GM19025 (cell line): ENCODE data around the gene MRPL10.
"Not testable (repeated sequence)": the region's sequence is repeated elsewhere in the genome, so short reads cannot be mapped to it uniquely, and the experiment has no call there.

Experiments
- ATAC-seq: cut with Tn5 transposase; IDR thresholded peaks from one replicate; pipeline ENCODE4 v1.9.1; 2021; ENCODE audit warnings: mild to moderate bottlenecking, low read depth, moderate library complexity; ENCODE audit not compliant: unreplicated experiment

Gene MRPL10

DNA sequence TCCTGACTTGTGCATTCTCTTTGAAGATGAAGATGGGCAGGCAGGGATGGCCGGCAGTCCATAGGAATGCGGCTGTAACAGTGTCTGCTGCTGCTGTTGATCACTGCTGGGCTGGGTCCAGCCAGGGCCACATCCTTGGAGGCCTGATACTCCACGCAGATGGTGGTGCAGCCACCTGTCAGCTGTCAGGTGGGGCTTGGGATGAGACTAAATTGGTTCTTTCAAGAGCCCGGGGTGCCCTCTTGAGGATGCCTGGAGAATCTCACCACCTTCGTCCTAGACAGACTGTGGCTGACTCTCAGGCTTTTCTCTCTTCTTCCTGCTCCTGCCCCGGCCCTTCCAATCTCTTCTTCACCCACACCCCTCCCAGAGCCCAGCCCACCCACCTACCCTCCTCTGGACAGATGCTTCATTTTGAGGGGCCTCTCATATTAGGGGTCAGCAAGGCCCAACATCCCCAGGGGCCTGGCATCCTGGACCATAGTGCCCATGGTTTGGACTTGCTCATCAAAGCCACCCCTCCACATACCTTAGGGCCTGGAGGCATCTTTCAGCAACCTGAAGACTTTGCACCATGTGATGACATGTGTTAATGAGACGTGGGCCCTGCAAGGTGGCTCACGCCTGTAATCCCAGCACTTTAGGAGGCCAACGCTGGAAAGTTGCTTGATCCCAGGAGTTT is 28.9 kb downstream of the MRPL10 start:
- no peak for ATAC-seq

DNA sequence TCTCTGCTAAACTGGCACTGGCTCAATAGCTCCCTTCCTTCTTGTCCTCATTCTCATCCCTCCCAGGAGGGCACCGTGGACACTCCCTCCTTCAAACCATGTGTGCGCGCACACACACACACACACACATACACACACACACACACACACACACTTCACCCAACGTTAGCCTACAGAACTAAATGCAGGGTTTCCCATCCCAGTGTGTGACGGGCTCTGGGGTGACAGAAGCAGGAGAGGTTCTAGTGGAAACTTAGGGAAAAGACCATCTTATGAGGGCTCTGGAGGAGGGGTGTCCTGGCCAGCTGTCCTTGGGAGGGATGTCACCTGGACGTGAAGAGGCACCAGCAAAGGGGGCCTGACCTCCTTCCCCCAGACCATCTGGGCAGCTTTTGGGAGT is 29.4 kb downstream of the MRPL10 start:
- no peak for ATAC-seq

DNA sequence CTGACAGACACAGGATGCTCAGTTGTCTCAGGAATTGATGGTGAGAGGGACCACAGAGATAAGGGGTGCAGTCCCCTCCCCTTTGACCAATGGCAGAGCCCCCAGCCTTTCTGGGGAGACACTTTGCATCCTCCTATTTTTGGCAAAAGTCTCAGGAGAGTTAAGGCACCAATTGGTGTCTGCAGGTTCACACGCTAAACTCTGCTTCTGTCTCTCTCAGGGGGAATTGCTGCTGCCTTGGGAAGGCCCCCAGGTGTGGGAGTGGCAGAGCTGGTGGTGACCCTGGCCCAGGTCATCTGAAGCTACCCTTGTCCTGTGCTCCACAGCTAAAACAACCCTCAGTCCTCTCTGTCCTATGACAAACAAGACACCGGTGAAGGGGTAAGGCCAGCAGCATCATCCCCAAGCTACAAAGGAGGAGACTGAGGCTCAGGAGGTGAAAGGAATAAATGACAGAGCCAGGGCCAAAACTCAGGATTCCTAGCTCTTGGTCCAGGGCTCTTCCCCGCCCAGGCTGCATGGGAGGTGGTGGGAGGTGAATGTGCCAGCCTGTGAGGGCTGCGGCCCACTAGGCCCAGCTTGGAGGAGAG is 30.1 kb downstream of the MRPL10 start:
- ATAC-seq: no peak

DNA sequence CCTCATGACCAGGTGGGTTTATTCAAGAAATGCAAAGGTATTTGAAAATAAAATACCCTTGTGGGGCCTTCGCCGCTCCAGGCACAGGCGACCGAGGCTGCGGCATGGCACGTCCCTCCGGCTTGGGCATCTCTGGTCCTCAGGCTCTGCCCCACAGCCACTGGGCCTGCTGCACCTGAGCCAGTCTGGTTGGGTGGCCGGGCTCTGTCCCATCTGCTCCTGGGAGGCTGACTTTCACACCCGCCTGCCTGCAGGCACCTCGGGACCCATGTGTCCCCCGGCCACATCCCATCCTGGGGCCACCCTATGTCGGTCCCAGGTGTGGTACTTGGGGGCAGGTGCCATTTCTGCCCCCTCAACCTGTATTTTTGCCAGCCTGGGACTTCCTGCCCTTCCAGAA is 30.7 kb downstream of the MRPL10 start:
- no peak for ATAC-seq

DNA sequence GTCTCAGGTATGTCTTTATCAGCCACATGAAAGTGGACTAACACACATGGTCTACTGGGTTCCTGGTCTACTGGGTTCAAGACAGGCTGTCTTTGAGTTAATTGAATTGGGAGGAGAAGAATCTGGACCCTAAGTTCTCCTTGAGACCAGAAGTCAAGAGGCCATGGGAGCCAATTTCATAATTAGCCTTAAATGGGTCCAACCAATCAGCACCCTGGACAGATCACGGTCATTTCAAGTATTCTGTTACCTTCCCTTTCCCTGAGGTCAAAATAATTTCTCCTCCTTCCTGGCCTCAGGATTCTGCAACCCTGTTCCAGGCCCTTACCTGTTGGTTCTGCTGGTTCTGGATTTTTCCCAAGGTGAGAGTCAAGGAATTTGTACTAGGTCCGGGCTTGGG is 33.5 kb downstream of the MRPL10 start:
- no peak for ATAC-seq

DNA sequence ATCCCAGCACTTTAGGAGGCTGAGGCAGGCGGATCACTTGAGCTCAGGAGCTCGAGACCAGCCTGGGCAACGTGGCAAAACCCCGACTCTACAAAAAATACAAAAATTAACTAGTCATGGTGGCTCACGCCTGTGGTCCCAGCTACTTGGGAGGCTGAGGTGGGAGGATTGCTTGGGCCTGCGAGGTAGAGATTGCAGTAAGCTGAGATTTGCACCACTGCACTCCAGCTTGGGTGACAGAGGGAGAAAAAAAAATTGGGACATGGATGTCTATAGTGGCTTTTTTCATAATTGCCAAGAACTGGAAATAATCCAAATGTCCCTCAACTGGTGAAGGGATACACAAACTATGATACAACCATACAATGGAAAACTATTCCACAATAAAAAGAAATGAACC is 38.4 kb downstream of the MRPL10 start:
- no peak for ATAC-seq

DNA sequence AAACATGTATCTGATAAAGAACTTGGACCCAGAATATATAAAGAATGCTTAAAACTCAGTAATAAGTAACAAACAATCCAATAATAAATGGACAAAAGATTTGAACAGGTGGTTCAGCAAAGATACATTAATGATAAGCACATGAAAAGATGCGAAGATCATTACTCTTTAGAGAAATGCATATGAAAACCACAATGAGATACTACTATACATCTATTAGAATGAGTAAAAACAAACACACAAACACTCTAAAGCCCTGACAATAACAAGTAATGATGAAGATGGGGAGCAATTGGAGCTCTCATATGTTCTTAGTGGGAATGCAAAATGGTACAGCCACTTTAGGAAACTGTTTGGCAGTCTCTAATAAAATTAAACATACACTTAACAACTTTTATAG is 38.9 kb downstream of the MRPL10 start:
- ATAC-seq: no peak

DNA sequence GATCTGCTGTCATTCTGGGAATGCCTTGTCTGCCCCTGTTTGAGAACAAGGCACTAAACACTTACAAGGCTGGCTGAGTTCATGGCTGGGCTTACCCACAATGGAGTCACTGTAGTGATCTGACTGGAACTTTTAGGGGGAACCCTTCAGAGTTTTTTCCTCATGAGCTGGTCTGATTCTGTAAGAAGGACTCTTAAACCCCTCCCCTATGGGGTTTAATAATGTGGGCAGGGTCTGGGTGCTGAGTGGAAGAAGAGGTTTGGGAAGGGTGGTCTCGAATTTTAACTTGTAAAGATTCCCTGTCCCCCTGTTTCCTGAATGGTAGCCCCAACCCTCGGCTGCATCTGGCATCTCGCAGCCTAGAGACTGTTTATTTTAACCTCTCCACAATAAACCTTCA is 40.3 kb downstream of the MRPL10 start:
- no peak for ATAC-seq

DNA sequence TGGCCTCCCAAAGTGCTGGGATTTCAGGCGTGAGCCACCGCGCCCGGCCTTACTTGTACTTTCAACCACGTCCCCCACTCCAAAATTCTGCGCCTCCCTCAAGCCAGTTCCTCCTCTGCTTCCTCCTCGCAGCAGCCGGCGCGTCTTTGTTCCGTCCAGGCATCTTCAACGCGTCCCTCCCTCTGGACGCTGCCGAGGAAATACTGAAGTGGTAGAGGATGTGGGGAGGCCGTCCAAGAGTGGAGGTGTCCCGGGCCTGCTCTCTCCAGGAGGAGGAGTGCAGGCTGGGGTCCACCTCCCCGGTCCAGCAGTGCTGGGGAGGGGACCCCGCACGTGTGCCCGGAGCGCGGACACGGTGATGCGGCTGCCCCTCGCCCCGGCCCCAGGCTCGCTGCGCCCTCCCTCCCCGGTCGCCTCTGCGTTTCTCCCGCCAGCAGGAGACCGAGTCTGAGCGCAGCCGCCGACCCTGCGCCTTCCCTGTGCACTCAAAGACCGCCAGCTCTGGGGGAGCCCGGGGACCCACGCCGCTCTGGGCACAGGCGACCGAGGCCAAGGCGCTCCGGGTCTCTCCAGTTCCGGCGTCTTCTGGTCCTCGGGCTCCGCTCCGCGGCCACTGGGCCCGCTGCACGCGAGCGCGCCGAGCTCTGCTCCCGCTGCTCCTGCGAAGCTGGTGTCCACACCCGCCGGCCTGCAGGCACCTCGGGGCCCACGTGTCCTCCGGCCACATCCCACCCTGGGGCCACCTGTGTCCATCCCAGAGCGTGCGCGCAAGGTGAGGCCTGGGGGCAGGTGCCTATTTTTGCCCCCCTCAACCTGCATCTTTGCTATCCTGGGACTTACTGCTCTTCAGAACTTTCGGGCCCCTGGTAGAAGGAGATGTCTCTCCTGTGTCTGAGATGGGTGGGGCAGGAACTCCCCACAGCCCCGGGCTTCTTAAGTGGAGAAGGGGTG is 41.5 kb downstream of the MRPL10 start:
- no peak for ATAC-seq

DNA sequence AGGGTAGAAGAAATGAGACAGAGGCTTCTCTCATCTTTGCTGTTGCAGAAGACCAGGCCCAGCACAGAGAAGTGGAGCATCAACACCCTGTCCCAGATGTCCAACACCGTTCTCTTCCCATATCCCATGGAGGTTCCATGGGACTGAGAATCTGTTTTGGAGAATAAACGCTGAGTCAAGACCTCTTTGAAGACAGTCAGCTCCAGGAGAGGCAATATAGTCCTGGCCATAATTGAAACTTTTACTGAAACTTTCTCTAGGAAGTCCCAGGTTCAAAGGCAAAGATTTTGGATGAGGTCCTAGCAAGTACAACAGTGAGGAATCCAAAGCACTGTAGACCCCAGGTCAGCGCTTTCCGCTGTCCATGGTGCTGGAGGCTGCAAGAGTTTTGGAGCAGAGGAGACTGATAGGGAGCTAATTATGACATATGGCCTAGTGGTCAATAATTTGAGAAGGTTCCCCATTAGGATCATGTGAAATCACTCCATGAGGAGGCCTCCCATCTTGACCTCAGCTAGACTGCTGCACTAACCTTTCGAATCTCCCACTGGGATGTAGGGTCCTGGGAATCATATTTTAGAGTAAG is 45.7 kb downstream of the MRPL10 start:
- ATAC-seq: no peak

DNA sequence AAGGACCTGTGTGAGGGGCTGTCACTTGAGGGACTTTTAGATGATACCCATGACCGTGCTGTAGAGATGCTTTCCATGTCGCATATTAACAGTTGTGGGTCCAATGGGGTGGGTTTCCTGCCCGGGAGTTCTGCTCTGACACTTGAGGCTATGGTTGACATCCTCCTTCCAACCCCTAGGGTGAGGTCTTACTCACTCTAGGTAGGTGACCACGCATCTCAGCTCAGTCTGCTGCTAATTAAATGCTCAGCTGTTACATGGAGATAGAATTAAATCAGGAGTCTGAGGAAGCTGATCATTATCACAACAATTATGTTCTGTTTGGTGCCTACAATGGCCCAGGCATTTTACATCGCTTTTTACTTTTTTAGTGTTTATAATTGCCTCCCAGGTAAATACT is 49.9 kb downstream of the MRPL10 start:
- no peak for ATAC-seq

DNA sequence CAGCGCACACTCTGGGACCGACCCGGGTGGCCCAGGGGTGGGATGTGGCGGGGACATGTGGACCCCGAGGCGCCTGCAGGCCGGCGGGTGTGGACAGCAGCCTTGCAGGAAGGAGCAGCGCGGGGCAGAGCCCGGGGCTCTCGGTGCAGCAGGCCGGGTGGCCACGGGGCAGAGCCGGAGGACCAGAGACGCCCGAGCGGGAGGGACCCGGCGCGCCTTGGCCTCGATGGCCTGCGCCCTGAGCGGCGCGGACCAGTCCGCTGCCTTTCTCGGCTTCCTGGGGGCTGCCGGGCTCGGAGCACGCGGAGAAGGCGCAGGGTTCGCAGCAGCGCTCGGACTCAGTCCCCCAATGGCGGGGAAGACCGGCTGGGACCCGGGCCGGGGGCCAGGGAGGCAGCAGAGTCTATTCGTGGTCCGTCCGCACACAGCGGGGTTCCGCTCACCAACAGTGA is 53.1 kb downstream of the MRPL10 start:
- ATAC-seq: no peak

DNA sequence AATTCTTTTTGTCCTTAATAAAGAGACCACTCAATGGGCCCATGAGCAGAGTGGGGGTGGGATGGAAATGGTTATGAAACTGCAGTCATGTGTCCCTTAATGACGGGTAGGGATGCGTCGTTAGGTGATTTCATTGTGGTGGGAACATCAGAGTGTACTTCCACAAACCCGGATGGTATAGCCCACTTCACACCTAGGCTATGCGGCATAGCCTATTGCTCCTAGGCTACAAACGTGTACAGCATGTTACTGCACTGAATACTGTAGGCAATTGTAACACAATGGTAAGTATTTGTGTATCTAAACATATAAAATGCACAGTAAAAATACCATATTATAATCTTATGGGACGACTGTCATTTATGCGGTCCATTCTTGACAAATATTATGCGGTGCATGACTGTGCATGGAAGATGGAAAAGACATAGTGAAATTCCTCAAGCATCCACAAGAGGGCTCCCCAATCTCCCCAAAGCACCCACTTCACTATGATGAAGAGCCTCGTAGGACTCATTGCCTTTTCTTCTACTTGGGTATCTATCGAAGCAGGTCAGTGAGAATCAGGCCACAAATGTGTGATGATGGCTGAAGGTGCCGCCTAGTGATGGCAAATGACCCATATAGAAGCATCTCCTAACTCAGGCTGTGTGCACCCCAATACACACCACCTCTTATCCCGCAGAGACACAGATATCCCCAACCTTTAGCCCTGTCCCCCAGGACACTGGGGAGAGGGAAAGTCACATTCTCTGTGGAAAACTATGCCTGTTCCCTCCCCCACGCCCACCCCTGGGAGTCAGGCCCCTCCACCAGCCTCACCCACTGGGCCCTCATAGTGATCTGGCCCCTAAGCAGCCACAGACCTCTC is 54.8 kb downstream of the MRPL10 start:
- no peak for ATAC-seq

DNA sequence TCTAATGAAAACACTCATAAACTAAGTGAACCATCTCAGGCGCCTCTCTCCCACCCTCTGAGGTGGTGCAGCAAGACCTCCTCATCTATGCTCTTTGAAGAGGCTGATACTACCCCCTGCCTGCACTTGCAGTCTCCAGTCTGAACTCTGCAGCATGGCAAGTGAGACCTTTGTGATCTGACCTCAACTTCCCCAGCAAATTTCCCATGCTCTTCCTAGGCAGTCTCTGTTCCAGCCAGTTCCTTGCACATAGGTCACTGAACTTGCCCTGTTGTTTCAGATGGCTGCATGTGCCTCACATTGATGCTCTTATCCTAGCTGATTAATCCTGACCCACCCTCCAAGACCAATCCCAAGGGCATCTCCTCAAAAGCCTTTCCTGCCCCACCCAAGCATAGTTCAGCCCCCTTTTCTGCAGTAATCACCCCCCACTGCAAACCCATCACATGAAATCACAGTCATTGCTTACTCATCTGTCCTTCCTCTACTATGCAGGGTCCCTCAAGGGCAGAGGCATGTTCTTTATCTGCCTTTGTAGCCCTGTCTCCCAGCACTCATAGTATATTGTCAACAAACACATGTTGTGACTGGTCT is 56.3 kb downstream of the MRPL10 start:
- ATAC-seq: no peak

DNA sequence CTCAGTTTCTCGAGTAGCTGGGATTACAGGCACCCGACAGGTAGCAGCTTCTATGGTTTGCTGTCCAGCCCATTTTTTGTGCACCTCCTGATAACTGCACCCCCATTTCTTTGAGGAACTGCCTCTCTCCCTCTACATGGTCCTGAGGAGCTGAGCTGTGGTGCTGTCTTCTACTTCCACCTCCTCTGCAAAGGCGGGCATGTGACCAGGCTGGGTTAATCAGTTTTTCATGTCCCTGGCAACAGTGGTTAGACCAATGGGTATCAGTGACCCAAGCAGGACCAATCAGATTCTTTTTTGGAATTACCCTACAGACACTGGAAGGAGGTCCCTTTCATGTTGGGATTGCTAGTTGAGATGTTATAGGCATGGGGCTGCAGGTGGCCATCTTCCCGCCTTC is 57.0 kb downstream of the MRPL10 start:
- ATAC-seq: no peak

DNA sequence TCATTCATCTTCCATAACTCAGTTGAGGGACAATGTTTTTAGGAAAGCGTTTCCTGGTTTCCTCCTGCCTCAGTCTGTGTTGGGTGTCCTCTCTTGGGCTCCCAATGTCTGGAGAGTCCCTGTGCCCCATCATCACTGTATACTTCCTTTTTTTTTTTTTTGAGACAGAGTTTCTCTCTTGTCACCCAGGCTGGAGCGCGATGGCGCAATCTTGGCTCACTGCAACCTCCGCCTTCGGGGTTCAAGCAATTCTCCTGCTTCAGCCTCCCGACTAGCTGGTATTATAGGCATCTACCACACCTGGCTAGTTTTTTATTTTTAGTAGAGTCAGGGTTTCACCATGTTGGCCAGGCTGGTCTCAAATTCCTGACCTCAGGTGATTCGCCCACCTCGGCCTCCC is 57.7 kb downstream of the MRPL10 start:
- ATAC-seq: not testable (repeated sequence)
